Body of pancreas (tissue), 4 donors: ENCODE data around the gene TARS3.

Experiments used
- CTCF ChIP-seq, 7 experiments: fragments of 450-650 bp in 4 of 7; fragments of 200-600 bp in 3 of 7; sonication (generic) in 3 of 7; IDR thresholded peaks; one replicate each; pipeline ENCODE4 v1.5.1; 2016 to 2019; ENCODE audit warnings: antibody characterized with exemption in 7 of 7
- POLR2A ChIP-seq, 3 donors: fragments of 450-650 bp; IDR thresholded peaks; one replicate each; pipeline ENCODE4 v1.6.1; 2016; ENCODE audit warnings: antibody characterized with exemption in 3 of 3, mild to moderate bottlenecking in 2 of 3

GRCh38 chr15:101621961-101622360 lies 102.3 kb downstream of the TARS3 start:
- TF ChIP-seq CTCF (IDR thresholded peaks at IDR 0.05) (no peak), POLR2A (IDR thresholded peaks at IDR 0.05) (no peak)
